K562 (cell line): ENCODE data around the gene HEATR3. TPM values are rescaled to one million over a fixed set of nuclear protein-coding genes. Genes with fewer than 3 reads are reported as not detected.

Source experiments
- ATAC-seq: fragments of 200-7000 bp; cut with Tn5 transposase; 3 replicates; pipeline ENCODE4 v1.9.1; 2020; ENCODE audit warnings: moderate library complexity
- BruUV-seq: library from RNA; stranded (reverse); fragments of 400-500 nt; replicated peaks from 2 replicates; lab custom pipeline; 2021; lab: Mats Ljungman, UMichigan
- CTCF ChIA-PET: fragments of 300-600 bp; formaldehyde crosslinking; extraction: SDS; loops from one replicate; lab custom pipeline; 2021; ENCODE audit warnings: low intra/inter-chr PET ratio; lab: Yijun Ruan, JAX
- POLR2A ChIA-PET: fragments of 300-600, 350-650 bp; sonication (Branson Sonifier 250); formaldehyde crosslinking; extraction: SDS; loops from one replicate; lab custom pipeline; 2021; ENCODE audit warnings: antibody characterized with exemption, inconsistent platforms; lab: Yijun Ruan, JAX
- DNase-seq, 4 experiments: peaks; one replicate each; pipeline versions ENCODE4 v3.0.0 to v3.0.0-alpha.2; 2011 to 2018; ENCODE audit warnings: low spot score in 3 of 4, mixed read lengths in 3 of 4; ENCODE audit errors: extremely low read depth in 1 of 4
- FAIRE-seq: peaks from 2 replicates; lab custom pipeline; 2011; peaks lifted over from hg19 to GRCh38; lab: Jason Lieb, UNC
- H2AFZ ChIP-seq: 2 replicates; pipeline ENCODE4 v1.6.0; 2011; ENCODE audit warnings: low read depth, low read length, control low read depth, inconsistent platforms
- H3K27ac ChIP-seq: fragments of 200-600 bp; 3 replicates; pipeline ENCODE4 v1.8.0; 2011; ENCODE audit warnings: low read depth, mild to moderate bottlenecking, control low read depth, inconsistent platforms, low read length, moderate library complexity, mixed read lengths; ENCODE audit errors: extremely low read depth
- H3K27me3 ChIP-seq, 2 experiments: fragments of 300-600 bp in 1 of 2; 2 replicates in 1 of 2; 3 replicates in 1 of 2; pipeline versions ENCODE4 v1.6.0 to v1.8.0; 2011; ENCODE audit warnings: inconsistent platforms in 2 of 2, low read length in 2 of 2, mild to moderate bottlenecking in 1 of 2, mixed read lengths in 1 of 2, moderate library complexity in 1 of 2; ENCODE audit not compliant: control insufficient read depth in 2 of 2, insufficient read depth in 2 of 2
- H3K36me3 ChIP-seq: fragments of 300-600 bp; 3 replicates; pipeline ENCODE4 v1.8.0; 2011; ENCODE audit warnings: mild to moderate bottlenecking, low read length, inconsistent platforms; ENCODE audit not compliant: control insufficient read depth, insufficient read depth
- H3K4me1 ChIP-seq, 2 experiments: fragments of 200-600 bp in 1 of 2; replicated peaks in 1 of 2; 2 replicates in 1 of 2; 3 replicates in 1 of 2; pipeline versions ENCODE4 v1.5.1 to v1.8.0; 2011; ENCODE audit warnings: inconsistent platforms in 2 of 2, low read length in 2 of 2, mild to moderate bottlenecking in 1 of 2, mixed read lengths in 1 of 2, moderate library complexity in 1 of 2; ENCODE audit not compliant: control insufficient read depth in 2 of 2, insufficient read depth in 2 of 2
- H3K4me2 ChIP-seq: 2 replicates; pipeline ENCODE4 v1.6.1; 2011; ENCODE audit warnings: low read length, control low read depth, inconsistent platforms, mixed read lengths; ENCODE audit not compliant: insufficient read depth
- H3K4me3 ChIP-seq: fragments of 200-600 bp; sonication (generic), shearing (Covaris generic); 2 replicates; pipeline ENCODE4 v1.5.1; 2016; ENCODE audit warnings: control low read depth, inconsistent platforms
- H3K79me2 ChIP-seq: fragments of 200-600 bp; 3 replicates; pipeline ENCODE4 v1.8.0; 2011; ENCODE audit warnings: low read length, inconsistent platforms; ENCODE audit not compliant: control insufficient read depth, insufficient read depth
- H3K9ac ChIP-seq, 2 experiments: 2 replicates each; pipeline versions ENCODE4 v1.6.0 to v1.6.1; 2011; ENCODE audit warnings: low read depth in 2 of 2, low read length in 2 of 2, control low read depth in 1 of 2, inconsistent platforms in 1 of 2, mild to moderate bottlenecking in 1 of 2, mixed read lengths in 1 of 2; ENCODE audit not compliant: insufficient read depth in 1 of 2
- H3K9me1 ChIP-seq: one replicate; pipeline ENCODE4 v1.6.0; 2011; ENCODE audit warnings: inconsistent platforms, mild to moderate bottlenecking, low read length, moderate library complexity; ENCODE audit not compliant: control insufficient read depth, insufficient read depth
- H3K9me3 ChIP-seq: replicated peaks from 2 replicates; pipeline ENCODE4 v1.5.1; 2011; ENCODE audit warnings: low read depth, low read length, inconsistent platforms; ENCODE audit not compliant: control insufficient read depth, insufficient read depth
- H4K20me1 ChIP-seq: replicated peaks from 2 replicates; pipeline ENCODE4 v1.6.1; 2011; ENCODE audit warnings: low read length, inconsistent platforms, mixed read lengths; ENCODE audit not compliant: control insufficient read depth, insufficient read depth
- ARHGAP35 ChIP-seq: fragments of 450-650 bp; IDR thresholded peaks from 2 replicates; pipeline ENCODE4 v1.6.1; 2018; ENCODE audit not compliant: partially characterized antibody
- BCOR ChIP-seq: fragments of 450-650 bp; IDR thresholded peaks from 2 replicates; pipeline ENCODE4 v1.6.1; 2016
- CC2D1A ChIP-seq: fragments of 450-650 bp; IDR thresholded peaks from 2 replicates; pipeline ENCODE4 v1.6.1; 2017; ENCODE audit warnings: mild to moderate bottlenecking
- EHMT2 ChIP-seq: fragments of 450-650 bp; IDR thresholded peaks from 2 replicates; pipeline ENCODE4 v1.6.1; 2018; ENCODE audit warnings: antibody characterized with exemption
- ETV5 ChIP-seq: sonication (generic); formaldehyde crosslinking; IDR thresholded peaks from 2 replicates; pipeline ENCODE4 v1.4.0; 2020; ENCODE audit warnings: low read depth, mild to moderate bottlenecking, missing genetic modification reagents
- HMGN3 ChIP-seq: IDR thresholded peaks from 2 replicates; pipeline ENCODE4 v1.6.1; 2011; ENCODE audit warnings: borderline replicate concordance, low read depth, mild to moderate bottlenecking, mixed read lengths, low read length; ENCODE audit not compliant: insufficient read length; ENCODE audit errors: extremely low read depth
- HSF4 ChIP-seq: fragments of 250-450 bp; sonication (Bioruptor Pico); IDR thresholded peaks from 2 replicates; pipeline ENCODE4 v2.1.2; 2022; ENCODE audit warnings: mild to moderate bottlenecking, moderate library complexity, borderline replicate concordance
- KAT7 ChIP-seq: sonication (generic); formaldehyde crosslinking; IDR thresholded peaks from 2 replicates; pipeline ENCODE4 v1.8.0; 2022; ENCODE audit warnings: missing genetic modification reagents, mild to moderate bottlenecking, borderline replicate concordance
- KDM5B ChIP-seq: fragments of 200-600 bp; sonication (generic); IDR thresholded peaks from 2 replicates; pipeline ENCODE4 v1.6.1; 2012; ENCODE audit warnings: low read depth, mild to moderate bottlenecking, moderate library complexity, low read length, control low read depth, inconsistent platforms; ENCODE audit not compliant: insufficient replicate concordance
- MAZ ChIP-seq, 2 experiments: fragments of 450-650 bp in 1 of 2; sonication (generic) in 1 of 2; formaldehyde crosslinking; IDR thresholded peaks in 1 of 2; conservative IDR thresholded peaks in 1 of 2; 2 replicates each; pipeline versions ENCODE4 v1.4.0 to v1.5.0; 2020; ENCODE audit warnings: mild to moderate bottlenecking in 1 of 2, missing genetic modification reagents in 1 of 2
- NRF1 ChIP-seq, 2 experiments: fragments of 450-650 bp; IDR thresholded peaks in 1 of 2; conservative IDR thresholded peaks in 1 of 2; 2 replicates each; pipeline ENCODE4 v1.6.1; 2014; ENCODE audit warnings: mild to moderate bottlenecking in 2 of 2
- RB1 ChIP-seq: fragments of 450-650 bp; IDR thresholded peaks from 2 replicates; pipeline ENCODE4 v1.6.1; 2017; ENCODE audit warnings: low read depth, mild to moderate bottlenecking
- TAF15 ChIP-seq: fragments of 200-400 bp; formaldehyde crosslinking; IDR thresholded peaks from 2 replicates; pipeline ENCODE4 v1.6.1; 2017; ENCODE audit warnings: mild to moderate bottlenecking, low read depth, low read length, moderate library complexity
- ZNF124 ChIP-seq: sonication (generic); formaldehyde crosslinking; IDR thresholded peaks from 2 replicates; pipeline ENCODE4 v1.8.1; 2022; ENCODE audit warnings: missing genetic modification reagents
- ZNF354B ChIP-seq: fragments of 250-450 bp; sonication (Bioruptor Pico); IDR thresholded peaks from 2 replicates; pipeline ENCODE4 v1.4.0; 2020
- ZNF57 ChIP-seq: fragments of 450-650 bp; formaldehyde crosslinking; IDR thresholded peaks from 2 replicates; pipeline ENCODE4 v1.4.0; 2020; ENCODE audit warnings: mild to moderate bottlenecking, moderate library complexity
- ZNF717 ChIP-seq: fragments of 250-450 bp; sonication (Bioruptor Pico); IDR thresholded peaks from 2 replicates; pipeline ENCODE4 v1.5.0; 2021
- WGBS: fragments of 100-300 bp; shearing (Covaris generic); methylation state at CpG from one replicate; pipeline ENCODE4 v1.1.6; 2016; ENCODE audit warnings: low coverage, mixed read lengths; ENCODE audit not compliant: insufficient coverage; ENCODE audit errors: missing lambda C conversion rate; 5-methylcytosine and 5-hydroxymethylcytosine counted together
- in situ Hi-C: fragments of 300-500 bp; cut with MboI; formaldehyde crosslinking; loops from 4 replicates; pipeline ENCODE4 v1.15.0; 2018; ENCODE audit warnings: inconsistent platforms, mixed read lengths
- intact Hi-C: fragments of 100-400 bp; cut with micrococcal nuclease; formaldehyde crosslinking; loops from 2 replicates; pipeline ENCODE4 v1.14.2; 2022
- polyA plus RNA-seq, 8 experiments: library from polyadenylated mRNA; depleted of rRNA in 4 of 8; stranded (reverse) in 5 of 8; unstranded in 3 of 8; fragments of >200 nt; fragmentation: Nextera tagmentation in 2 of 8; fragmentation: Illumina TruSeq in 1 of 8; extraction: Ambion mirVana in 2 of 8; extraction: Trizol in 1 of 8; gene quantifications; 2 replicates each; pipeline versions ENCODE4 v1.2.1 to v1.2.3, GENCODE V29; 2011 to 2014; ENCODE audit warnings: inconsistent platforms in 1 of 8, missing spikeins in 1 of 8
- total RNA-seq, 7 experiments: library from RNA; depleted of rRNA in 6 of 7; stranded (reverse); fragments of >200 nt in 6 of 7; fragmentation: Illumina TruSeq in 2 of 7; extraction: Trizol in 2 of 7; gene quantifications; 2 replicates each; pipeline versions ENCODE4 v1.2.1 to v1.2.3, GENCODE V29; 2011 to 2021; ENCODE audit warnings: low replicate concordance in 1 of 7
- TF ChIP-seq, protein P1 (sequence below): sonication (generic); formaldehyde crosslinking; IDR thresholded peaks from 2 replicates; pipeline ENCODE4 v1.8.1; 2023; ENCODE audit warnings: mild to moderate bottlenecking, missing genetic modification reagents

HEATR3 gene
- total and polyA plus RNA-seq, 9 of the 15 experiments (the other 6 are each of a cell fraction or from before 2014, with no cell fraction given): 1.7 to 30.2 (median 18.8) TPM

- TF ChIP-seq ETV5 (CRISPR knock-in tag) (0 out of 2 replicates have a peak, but pooled peaks have one; percentile 26), KDM5B (peak; percentile 25), ZNF124 (CRISPR knock-in tag) (no peak), TAF15 (no peak), HMGN3 (peak; percentile 28), RB1 (0 out of 2 replicates have a peak, but pooled peaks have one; percentile 9)
- TF ChIP-seq, all 486 proteins: peak for 28
Measured at GRCh38 chr16:50153596-50154419, 88.0 kb downstream of the HEATR3 start (continued).

DNA sequence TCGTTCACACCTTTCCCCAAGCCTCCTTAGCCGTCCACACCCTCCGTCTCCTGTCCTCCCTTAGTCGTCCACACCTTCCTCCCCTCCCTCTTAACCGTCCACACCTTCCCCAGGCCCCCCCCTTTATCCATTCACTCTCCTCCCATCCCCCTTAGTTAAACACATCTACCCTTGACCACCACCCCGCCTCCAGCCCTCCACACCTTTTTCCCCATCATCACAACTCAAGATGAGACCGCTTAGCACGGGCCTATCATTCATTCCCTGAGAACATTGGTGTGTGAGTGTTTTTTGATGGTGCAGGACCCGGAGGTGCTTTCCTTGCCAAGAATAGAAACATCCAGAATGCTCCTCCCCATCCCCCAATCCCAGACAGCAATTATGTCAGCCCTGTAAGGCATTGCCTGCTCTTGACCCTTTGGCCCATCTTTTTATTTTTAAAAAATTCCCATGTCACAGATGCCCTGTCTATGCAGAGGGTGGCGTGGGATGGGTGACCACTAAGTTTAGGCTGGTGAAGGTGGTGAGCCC lies 88.7 kb downstream of the HEATR3 start:
- in situ Hi-C loops: no loop called here
- Histone ChIP-seq H2AFZ (no peak overlapping the region), H3K4me3 (peak overlapping the region; percentile 76), H3K36me3 (no peaks in the 10 kb centered on the region), H3K4me2 (peak overlapping the region; percentile 83), H3K27me3 (no peaks in the 10 kb centered on the region), H3K9me3 (no peaks in the 10 kb centered on the region), H3K79me2 (peaks cover 47% of the 10 kb centered on the region), H3K9me1 (no peaks in the 10 kb centered on the region), H3K4me1 (peaks cover 17 to 24% of the 10 kb centered on the region in 2 experiments; a peak in 4 of 5 replicates), H3K27ac (peak overlapping the region; percentile 57; the same call in 2 of the 3 replicates), H3K9ac (peak overlapping the region; percentile 61 to 94), H4K20me1 (peaks cover 18% of the 10 kb centered on the region)
- ATAC-seq: no peak
- intact Hi-C loops: no loop called here
- POLR2A ChIA-PET: interaction anchor here (1.4 to 2.0 kb wide), 3 partner anchors 12 to 20 kb away, joined by 3 to 8 read pairs (median 3); no protein-coding TSS in a partner anchor
- DNase-seq: peak; percentile 25 to 46 (median 34)
- TSS peak; percentile 58 for BruUV-seq
- 24% methylated on average over 5 of the region's 10 CpGs for WGBS
- FAIRE-seq: peak; percentile 63
- CTCF ChIA-PET: interaction anchor here (0.6 kb wide), 1 partner anchor 265 kb away, joined by 3 read pairs; no protein-coding TSS in a partner anchor
- TF ChIP-seq, protein P1, sequence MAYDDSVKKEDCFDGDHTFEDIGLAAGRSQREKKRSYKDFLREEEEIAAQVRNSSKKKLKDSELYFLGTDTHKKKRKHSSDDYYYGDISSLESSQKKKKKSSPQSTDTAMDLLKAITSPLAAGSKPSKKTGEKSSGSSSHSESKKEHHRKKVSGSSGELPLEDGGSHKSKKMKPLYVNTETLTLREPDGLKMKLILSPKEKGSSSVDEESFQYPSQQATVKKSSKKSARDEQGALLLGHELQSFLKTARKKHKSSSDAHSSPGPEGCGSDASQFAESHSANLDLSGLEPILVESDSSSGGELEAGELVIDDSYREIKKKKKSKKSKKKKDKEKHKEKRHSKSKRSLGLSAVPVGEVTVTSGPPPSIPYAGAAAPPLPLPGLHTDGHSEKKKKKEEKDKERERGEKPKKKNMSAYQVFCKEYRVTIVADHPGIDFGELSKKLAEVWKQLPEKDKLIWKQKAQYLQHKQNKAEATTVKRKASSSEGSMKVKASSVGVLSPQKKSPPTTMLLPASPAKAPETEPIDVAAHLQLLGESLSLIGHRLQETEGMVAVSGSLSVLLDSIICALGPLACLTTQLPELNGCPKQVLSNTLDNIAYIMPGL: no peak
- TF ChIP-seq BCOR: no peak
- peak; percentile 10 for TF ChIP-seq ARHGAP35
- TF ChIP-seq MAZ (CRISPR knock-in tag; conservative IDR thresholded peaks at IDR 0.05 in 1 of 2, IDR thresholded peaks at IDR 0.05 in 1 of 2): no peak
- no peak for TF ChIP-seq KAT7 (CRISPR knock-in tag)
- TF ChIP-seq HSF4: no peak
- no peak for TF ChIP-seq ZNF354B (CRISPR knock-in tag)
- 0 out of 2 replicates have a peak, but pooled peaks have one; percentile 22 for TF ChIP-seq CC2D1A
- peak in 1 of 2 experiments; percentile 2; a peak in 1 of 4 replicates for TF ChIP-seq NRF1 (conservative IDR thresholded peaks at IDR 0.05 in 1 of 2, IDR thresholded peaks at IDR 0.05 in 1 of 2)
- TF ChIP-seq ZNF57 (CRISPR knock-in tag): no peak
- TF ChIP-seq ZNF717 (CRISPR knock-in tag): no peak
- 0 out of 2 replicates have a peak, but pooled peaks have one; percentile 18 for TF ChIP-seq EHMT2
